ENCODE measurements around the gene SARM1. TPM values are rescaled to one million over a fixed set of nuclear protein-coding genes. Genes with fewer than 3 reads are reported as not detected.

Gene SARM1
- total and polyA plus RNA-seq, 2 of the 8 experiments (the other 6 are each of a cell fraction or from before 2014, with no cell fraction given) = 5.8 to 9.2 TPM

DNA sequence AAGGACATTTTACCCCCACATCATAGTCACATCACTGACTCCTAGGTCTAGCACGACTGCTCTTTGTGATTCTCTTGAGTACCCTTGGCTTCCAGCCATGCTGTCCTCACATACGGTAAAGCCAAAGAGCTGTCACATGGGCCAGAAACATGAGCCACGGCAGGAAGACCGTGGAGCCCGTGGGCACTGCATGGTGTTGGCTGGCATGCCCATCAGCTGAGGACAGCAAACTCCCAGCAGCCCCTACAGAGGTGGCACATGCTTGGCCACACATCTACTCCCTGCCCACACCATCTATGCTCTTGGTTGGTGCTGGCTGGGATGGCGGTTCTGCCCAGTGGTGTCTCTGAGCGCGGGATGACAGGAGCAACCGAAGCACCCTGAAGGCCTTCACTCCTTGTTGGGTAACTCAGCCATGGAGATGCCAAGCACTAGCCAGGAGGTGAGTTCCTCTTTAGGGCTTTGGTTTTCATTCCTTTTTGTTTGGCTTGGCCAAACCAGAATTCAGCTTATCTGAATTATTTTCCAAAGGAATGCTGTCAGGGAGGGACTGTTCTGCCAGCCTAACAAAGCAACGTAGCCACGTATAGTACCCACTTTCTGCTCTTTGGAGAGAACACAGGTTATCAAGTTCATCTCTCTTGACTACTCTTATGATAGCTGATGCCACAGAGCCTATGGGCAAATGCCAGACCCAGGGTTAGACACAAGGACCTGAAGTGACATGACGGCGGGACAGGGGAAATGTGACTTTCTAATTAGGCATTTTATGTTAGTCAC lies 25.9 kb upstream of the SARM1 start:
- Histone ChIP-seq H3K4me2 (ENCODE audit: insufficient read depth in 1 of 2, low read depth in 2 of 2, low read length in 2 of 2) (no peak overlapping the region), H3K36me3 (ENCODE audit: control insufficient read depth in 2 of 4, insufficient read depth in 4 of 4, low read length in 3 of 4) (peaks cover 20 to 56% (median 40%) of the 10 kb centered on the region in 4 experiments)
- POLR2A ChIA-PET (ENCODE audit: partially characterized antibody) = interaction anchor here (1.1 to 9.7 kb wide), 9 partner anchors 10 to 79 kb away, joined by 3 to 92 read pairs (median 6); partner anchors contain the start of genes IFT20, POLDIP2, TNFAIP1 and VTN

More for the DNA sequence above, 25.9 kb upstream of the SARM1 start:
- no peak overlapping the region for H4K8ac ChIP-seq (ENCODE audit: extremely low read depth, insufficient read depth, low read length)
- H3K56ac ChIP-seq (replicated peaks; ENCODE audit: insufficient read length, low read depth, low read length) = no peak overlapping the region
- no peak overlapping the region for H2AFZ ChIP-seq (ENCODE audit: low read length)
- no peak overlapping the region for H4K91ac ChIP-seq (replicated peaks; ENCODE audit: insufficient read length, low read length)
- no peak overlapping the region for H4K5ac ChIP-seq (ENCODE audit: insufficient read length, low read depth, low read length)
- H2BK15ac ChIP-seq (ENCODE audit: low read length) = no peak overlapping the region
- H3K23ac ChIP-seq (ENCODE audit: insufficient read length) = no peak overlapping the region
- 91% methylated on average over 13 of the region's 13 CpGs; no CpG with 5 or more reads in 1 of the 2 experiments for WGBS, 2 experiments (ENCODE audit: extremely low coverage in 1 of 2, insufficient coverage in 1 of 2, insufficient read length in 1 of 2, insufficient replicate concordance in 2 of 2, low coverage in 1 of 2, low lambda C conversion rate in 2 of 2, missing lambda C conversion rate in 1 of 2)
- FAIRE-seq = no peak
- no peaks in the 10 kb centered on the region for H3K9me3 ChIP-seq (ENCODE audit: insufficient read depth in 2 of 2, low read depth in 1 of 2, low read length in 1 of 2)
- no peak overlapping the region for H3K9ac ChIP-seq (replicated peaks in 1 of 4; ENCODE audit: extremely low read depth in 1 of 4, low read depth in 3 of 4, low read length in 3 of 4)
- TF ChIP-seq SIRT6 (IDR thresholded peaks at IDR 0.05; ENCODE audit: low read length) (no peak), BACH1 (IDR thresholded peaks at IDR 0.05; ENCODE audit: low read length) (no peak), SIX5 (IDR thresholded peaks at IDR 0.05; ENCODE audit: low read depth, low read length) (no peak), SRF (IDR thresholded peaks at IDR 0.05; ENCODE audit: low read depth, low read length) (no peak), POLR2AphosphoS5 (IDR thresholded peaks at IDR 0.05; ENCODE audit: low read depth, low read length) (no peak; the same call in 1 of the 2 replicates), BCL11A (IDR thresholded peaks at IDR 0.05; ENCODE audit: low read depth in 2 of 2, low read length in 2 of 2) (no peak), POLR2A (IDR thresholded peaks at IDR 0.05; ENCODE audit: control extremely low read depth in 1 of 2, low read depth in 2 of 2, low read length in 2 of 2) (peak in 1 of 2 experiments; percentile 43; a peak in 1 of 3 replicates)
- TF ChIP-seq, protein P1, sequence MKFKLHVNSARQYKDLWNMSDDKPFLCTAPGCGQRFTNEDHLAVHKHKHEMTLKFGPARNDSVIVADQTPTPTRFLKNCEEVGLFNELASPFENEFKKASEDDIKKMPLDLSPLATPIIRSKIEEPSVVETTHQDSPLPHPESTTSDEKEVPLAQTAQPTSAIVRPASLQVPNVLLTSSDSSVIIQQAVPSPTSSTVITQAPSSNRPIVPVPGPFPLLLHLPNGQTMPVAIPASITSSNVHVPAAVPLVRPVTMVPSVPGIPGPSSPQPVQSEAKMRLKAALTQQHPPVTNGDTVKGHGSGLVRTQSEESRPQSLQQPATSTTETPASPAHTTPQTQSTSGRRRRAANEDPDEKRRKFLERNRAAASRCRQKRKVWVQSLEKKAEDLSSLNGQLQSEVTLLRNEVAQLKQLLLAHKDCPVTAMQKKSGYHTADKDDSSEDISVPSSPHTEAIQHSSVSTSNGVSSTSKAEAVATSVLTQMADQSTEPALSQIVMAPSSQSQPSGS (IDR thresholded peaks at IDR 0.05; ENCODE audit: low read length) = no peak
- H3K4me1 ChIP-seq (replicated peaks in 1 of 4; ENCODE audit: control insufficient read depth in 3 of 4, insufficient read depth in 4 of 4, low read length in 3 of 4) = peaks cover 0 to 4% (median 0%) of the 10 kb centered on the region in 4 experiments; a peak in 3 of 7 replicates
- no peak overlapping the region for H3K4me3 ChIP-seq (ENCODE audit: extremely low read depth in 1 of 4, insufficient read depth in 2 of 4, low read depth in 3 of 4, low read length in 4 of 4)
- no peak overlapping the region for H3K14ac ChIP-seq (ENCODE audit: insufficient read length)
- no peaks in the 10 kb centered on the region for H3K79me2 ChIP-seq (ENCODE audit: control insufficient read depth in 1 of 2, insufficient read depth in 2 of 2, low read length in 2 of 2)
- H3K27ac ChIP-seq (ENCODE audit: low read depth, low read length) = no peak overlapping the region
- no peaks in the 10 kb centered on the region for H3K79me1 ChIP-seq (ENCODE audit: low read depth, low read length)
- H3K23me2 ChIP-seq (ENCODE audit: low read depth, low read length) = no peaks in the 10 kb centered on the region
- no peak overlapping the region for H2BK120ac ChIP-seq (replicated peaks; ENCODE audit: low read depth, low read length)
- H2AK5ac ChIP-seq (ENCODE audit: low read depth, low read length) = no peak overlapping the region
- H3K27me3 ChIP-seq (replicated peaks in 1 of 4; ENCODE audit: control insufficient read depth in 3 of 4, extremely low read depth in 1 of 4, insufficient read depth in 3 of 4, low read length in 3 of 4) = no peaks in the 10 kb centered on the region
- no peak overlapping the region for H2BK5ac ChIP-seq (ENCODE audit: low read depth, low read length)
- CTCF ChIA-PET (ENCODE audit: partially characterized antibody) = interaction anchor here (0.7 to 2.5 kb wide), 9 partner anchors 8 to 459 kb away, joined by 3 to 10 read pairs (median 5); partner anchors contain the start of gene TNFAIP1
- no peak overlapping the region for H3K18ac ChIP-seq (ENCODE audit: extremely low read depth, low read length)
- no peak for DNase-seq (ENCODE audit: low read depth in 1 of 2, low spot score in 2 of 2)
- H2BK12ac ChIP-seq (ENCODE audit: low read depth, low read length) = no peak overlapping the region
- no peak overlapping the region for H2BK20ac ChIP-seq (ENCODE audit: low read length)
- peaks cover 11 to 15% of the 10 kb centered on the region in 2 experiments for H4K20me1 ChIP-seq (replicated peaks in 1 of 2; ENCODE audit: control insufficient read depth in 1 of 2, insufficient read depth in 2 of 2, low read length in 2 of 2)
- no peak overlapping the region for H3K4ac ChIP-seq (replicated peaks; ENCODE audit: insufficient read length, low read depth, low read length)

Measured in H1 (cell line).